HG03571 (cell line): Measurements from ENCODE around the gene RECQL.
"Not testable (repeated sequence)": the region's sequence is repeated elsewhere in the genome, so short reads cannot be mapped to it uniquely, and the experiment has no call there.

ENCODE experiments used
- ATAC-seq: cut with Tn5 transposase; IDR thresholded peaks from one replicate; pipeline ENCODE4 v1.9.1; 2021; ENCODE audit not compliant: unreplicated experiment

Gene RECQL

GRCh38 chr12:21428241-21428640, 73.2 kb downstream of the RECQL start:
- ATAC-seq, result no peak

GRCh38 chr12:21419009-21419699, 82.3 kb downstream of the RECQL start:
- ATAC-seq, result not testable (repeated sequence)
